Umbilical cord (tissue), 2 donors: Measurements from ENCODE around the gene ZNF22. TPM values are rescaled to one million over a fixed set of nuclear protein-coding genes. Genes with fewer than 3 reads are reported as not detected.
"Not testable (repeated sequence)": the region's sequence is repeated elsewhere in the genome, so short reads cannot be mapped to it uniquely, and the experiment has no call there.

ENCODE experiments used
- DNase-seq: peaks from one replicate; pipeline ENCODE4 v3.0.0-alpha.2; 2015; ENCODE audit warnings: low spot score
- total RNA-seq: library from RNA; depleted of rRNA; stranded (reverse); fragments of >200 nt; gene quantifications from one replicate; pipeline ENCODE4 v1.2.3, GENCODE V29; 2014; ENCODE audit warnings: low replicate concordance; ENCODE audit not compliant: insufficient read depth

The ZNF22 gene
- total RNA-seq, 1 donor from 2014 or later = 25.5 TPM

- DNase-seq = not testable (repeated sequence)
Measured at GRCh38 chr10:45014557-45014956, 13.8 kb downstream of the ZNF22 start.

GRCh38 chr10:45015590-45015989 lies 14.9 kb downstream of the ZNF22 start:
- no peak for DNase-seq

- no peak for DNase-seq
Measured at GRCh38 chr10:45023426-45023825, 22.7 kb downstream of the ZNF22 start.

GRCh38 chr10:45034301-45034700 lies 33.6 kb downstream of the ZNF22 start:
- no peak for DNase-seq

GRCh38 chr10:45035673-45036072 lies 35.0 kb downstream of the ZNF22 start:
- no peak for DNase-seq

- no peak for DNase-seq
Measured at GRCh38 chr10:45040921-45041542, 40.3 kb downstream of the ZNF22 start.

GRCh38 chr10:45044290-45044689 lies 43.6 kb downstream of the ZNF22 start:
- no peak for DNase-seq

- no peak for DNase-seq
Measured at GRCh38 chr10:45050551-45051235, 50.0 kb downstream of the ZNF22 start.

GRCh38 chr10:45052700-45053099 lies 52.0 kb downstream of the ZNF22 start:
- DNase-seq = no peak

- no peak for DNase-seq
Measured at GRCh38 chr10:45053569-45054100, 52.9 kb downstream of the ZNF22 start.

Other genes starting within 250 kb of the ZNF22 start
- 2.2 TPM for gene TMEM72, start 89.6 kb upstream of the ZNF22 start, total RNA-seq
- gene RASSF4, start 41.1 kb upstream of the ZNF22 start, total RNA-seq = 16.9 TPM
- 11.6 TPM for gene DEPP1, start 22.1 kb upstream of the ZNF22 start, total RNA-seq